OCI-LY7 (cell line): ENCODE results near the gene SCN8A. TPM values are rescaled to one million over a fixed set of nuclear protein-coding genes. Genes with fewer than 3 reads are reported as not detected.

Experiments used
- BruUV-seq: library from RNA; stranded (reverse); fragments of 400-500 nt; replicated peaks from 2 replicates; lab custom pipeline; 2021; lab: Mats Ljungman, UMichigan
- CTCF ChIA-PET: fragments of 300-600 bp; sonication (Branson Sonifier 250); formaldehyde crosslinking; loops from one replicate; lab custom pipeline; 2022; ENCODE audit warnings: antibody characterized with exemption; ENCODE audit not compliant: unreplicated experiment; lab: Charles Lee
- POLR2A ChIA-PET: fragments of 300-600 bp; sonication (Branson Sonifier 250); formaldehyde crosslinking; loops from one replicate; lab custom pipeline; 2022; ENCODE audit warnings: antibody characterized with exemption; lab: Charles Lee
- DNase-seq: peaks from one replicate; pipeline ENCODE4 v3.0.0-alpha.2; 2015; ENCODE audit warnings: low spot score
- H2AFZ ChIP-seq: fragments of 200-600 bp; sonication (generic), shearing (Covaris generic); 2 replicates; pipeline ENCODE4 v1.6.1; 2014; ENCODE audit warnings: mild to moderate bottlenecking, antibody characterized with exemption, low read length, moderate library complexity
- H3K27ac ChIP-seq: fragments of 200-600 bp; sonication (generic); 2 replicates; pipeline ENCODE4 v1.5.1; 2014; ENCODE audit warnings: mixed run types, low read depth, mild to moderate bottlenecking, moderate library complexity, low read length, inconsistent platforms; ENCODE audit not compliant: poor library complexity, severe bottlenecking
- H3K36me3 ChIP-seq: fragments of 200-600 bp; sonication (generic); 2 replicates; pipeline ENCODE4 v1.6.1; 2014; ENCODE audit warnings: mild to moderate bottlenecking, antibody characterized with exemption, low read length, moderate library complexity, mixed read lengths; ENCODE audit not compliant: insufficient read depth
- H3K4me1 ChIP-seq: fragments of 200-600 bp; sonication (generic); 2 replicates; pipeline ENCODE4 v1.5.1; 2014; ENCODE audit warnings: mild to moderate bottlenecking, low read length; ENCODE audit not compliant: insufficient read depth, poor library complexity, severe bottlenecking
- H3K4me2 ChIP-seq: fragments of 200-600 bp; sonication (generic); 2 replicates; pipeline ENCODE4 v1.6.1; 2014; ENCODE audit warnings: mild to moderate bottlenecking, low read length
- H3K4me3 ChIP-seq: fragments of 200-600 bp; sonication (generic); 2 replicates; pipeline ENCODE4 v1.5.1; 2014; ENCODE audit warnings: mild to moderate bottlenecking, low read depth, low read length; ENCODE audit not compliant: poor library complexity, severe bottlenecking
- H3K79me2 ChIP-seq: fragments of 200-600 bp; sonication (generic); 2 replicates; pipeline ENCODE4 v1.6.1; 2016; ENCODE audit warnings: low read depth, mild to moderate bottlenecking, low read length, moderate library complexity, mixed read lengths; ENCODE audit not compliant: insufficient read depth
- H3K9me2 ChIP-seq: fragments of 200-600 bp; sonication (generic); 2 replicates; pipeline ENCODE4 v1.6.1; 2016; ENCODE audit warnings: mild to moderate bottlenecking, low read length, mixed read lengths; ENCODE audit not compliant: insufficient read depth
- H3K9me3 ChIP-seq: fragments of 200-600 bp; sonication (generic); 2 replicates; pipeline ENCODE4 v1.6.1; 2014; ENCODE audit warnings: mild to moderate bottlenecking, mixed run types, low read length, mixed read lengths
- H4K20me1 ChIP-seq: fragments of 200-600 bp; sonication (generic); 2 replicates; pipeline ENCODE4 v1.6.1; 2014; ENCODE audit warnings: mild to moderate bottlenecking, antibody characterized with exemption, low read length, moderate library complexity, mixed read lengths; ENCODE audit not compliant: insufficient read depth
- EZH2phosphoT487 ChIP-seq: fragments of 200-600 bp; sonication (generic); IDR thresholded peaks from 2 replicates; pipeline ENCODE4 v1.6.1; 2018; ENCODE audit warnings: low read depth, borderline replicate concordance, mild to moderate bottlenecking, mixed run types, antibody characterized with exemption, low read length, moderate library complexity, mixed read lengths
- intact Hi-C: fragments of 100-400 bp; cut with micrococcal nuclease; formaldehyde crosslinking; loops from one replicate; pipeline ENCODE4 v1.10.0; 2022; ENCODE audit not compliant: unreplicated experiment
- total RNA-seq, 2 experiments: library from RNA; depleted of rRNA in 1 of 2; stranded (reverse); fragments of >200 nt in 1 of 2; shearing (Covaris generic) in 1 of 2; gene quantifications; 2 replicates each; pipeline ENCODE4 v1.2.3, GENCODE V29; 2014 to 2022
- TF ChIP-seq, protein P1 (sequence below): fragments of 200-600 bp; sonication (generic); conservative IDR thresholded peaks from 2 replicates; pipeline ENCODE4 v1.5.1; 2014; ENCODE audit warnings: mild to moderate bottlenecking, antibody characterized with exemption, low read length, moderate library complexity, mixed read lengths

The SCN8A gene
- total RNA-seq, 2 experiments from 2014 or later, result 0.88 to 2.6 TPM

DNA sequence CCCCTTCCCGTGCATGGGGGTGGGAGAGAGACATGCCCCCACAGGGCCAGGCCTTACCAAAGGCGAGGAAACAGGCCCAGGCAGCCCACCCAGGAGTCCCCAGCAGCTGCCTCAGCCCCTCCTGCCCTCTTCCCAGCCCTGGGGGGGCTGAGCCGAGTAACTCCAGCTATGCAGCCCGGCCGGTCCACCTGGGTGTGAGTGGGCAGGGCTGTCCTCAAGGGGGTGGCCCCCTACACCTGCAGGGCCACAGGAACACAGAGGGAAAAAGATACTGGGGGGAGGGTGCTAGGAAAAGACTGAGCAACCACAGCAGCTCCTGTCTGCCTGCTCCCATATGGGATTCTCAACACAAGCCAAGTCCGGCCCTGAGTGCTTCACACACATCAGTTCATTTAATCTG, 249.9 kb downstream of the SCN8A start:
- Histone ChIP-seq H3K9me2 (no peaks in the 10 kb centered on the region), H3K36me3 (no peaks in the 10 kb centered on the region), H4K20me1 (no peaks in the 10 kb centered on the region), H3K4me3 (no peak overlapping the region), H3K4me1 (no peaks in the 10 kb centered on the region), H3K9me3 (no peaks in the 10 kb centered on the region), H3K27ac (no peak overlapping the region), H2AFZ (no peak overlapping the region), H3K4me2 (no peak overlapping the region), H3K79me2 (no peaks in the 10 kb centered on the region)
- ChIA-PET POLR2A (no interaction called here), CTCF (no interaction called here)
- TF ChIP-seq, protein P1, sequence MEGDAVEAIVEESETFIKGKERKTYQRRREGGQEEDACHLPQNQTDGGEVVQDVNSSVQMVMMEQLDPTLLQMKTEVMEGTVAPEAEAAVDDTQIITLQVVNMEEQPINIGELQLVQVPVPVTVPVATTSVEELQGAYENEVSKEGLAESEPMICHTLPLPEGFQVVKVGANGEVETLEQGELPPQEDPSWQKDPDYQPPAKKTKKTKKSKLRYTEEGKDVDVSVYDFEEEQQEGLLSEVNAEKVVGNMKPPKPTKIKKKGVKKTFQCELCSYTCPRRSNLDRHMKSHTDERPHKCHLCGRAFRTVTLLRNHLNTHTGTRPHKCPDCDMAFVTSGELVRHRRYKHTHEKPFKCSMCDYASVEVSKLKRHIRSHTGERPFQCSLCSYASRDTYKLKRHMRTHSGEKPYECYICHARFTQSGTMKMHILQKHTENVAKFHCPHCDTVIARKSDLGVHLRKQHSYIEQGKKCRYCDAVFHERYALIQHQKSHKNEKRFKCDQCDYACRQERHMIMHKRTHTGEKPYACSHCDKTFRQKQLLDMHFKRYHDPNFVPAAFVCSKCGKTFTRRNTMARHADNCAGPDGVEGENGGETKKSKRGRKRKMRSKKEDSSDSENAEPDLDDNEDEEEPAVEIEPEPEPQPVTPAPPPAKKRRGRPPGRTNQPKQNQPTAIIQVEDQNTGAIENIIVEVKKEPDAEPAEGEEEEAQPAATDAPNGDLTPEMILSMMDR, result no peak
- no peak for TF ChIP-seq EZH2phosphoT487
- no peak for DNase-seq
- no TSS peak for BruUV-seq
- intact Hi-C loops, result no loop called here

DNA sequence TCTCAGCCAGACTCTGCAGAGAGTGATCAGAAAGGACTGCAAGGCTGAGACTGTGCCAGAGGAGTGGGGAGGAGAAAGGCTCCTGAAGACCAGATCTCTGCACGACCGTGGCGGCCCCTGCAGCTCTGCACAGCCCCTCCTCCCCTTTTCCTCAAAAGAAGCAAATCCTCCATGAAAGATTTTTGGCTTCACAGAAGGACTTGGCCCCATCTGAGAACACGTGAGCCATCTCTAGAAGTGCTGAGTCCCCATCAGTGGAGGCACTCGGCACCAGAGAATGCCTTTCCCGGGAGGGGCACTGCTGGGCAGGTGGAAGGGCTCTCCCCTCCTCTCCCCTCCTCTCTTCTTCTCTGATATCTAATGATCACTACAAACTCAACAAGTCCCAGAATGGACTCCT, 250.7 kb downstream of the SCN8A start:
- Histone ChIP-seq H3K4me3 (no peak overlapping the region), H3K27ac (no peak overlapping the region), H3K4me2 (no peak overlapping the region), H4K20me1 (no peaks in the 10 kb centered on the region), H3K9me2 (no peaks in the 10 kb centered on the region), H3K36me3 (no peaks in the 10 kb centered on the region), H3K9me3 (no peaks in the 10 kb centered on the region), H3K4me1 (no peaks in the 10 kb centered on the region), H2AFZ (no peak overlapping the region), H3K79me2 (no peaks in the 10 kb centered on the region)
- TF ChIP-seq, protein P1, result no peak
- TF ChIP-seq EZH2phosphoT487, result no peak
- intact Hi-C loops, result no loop called here
- no TSS peak for BruUV-seq
- no peak for DNase-seq
- ChIA-PET CTCF (no interaction called here), POLR2A (no interaction called here)

DNA sequence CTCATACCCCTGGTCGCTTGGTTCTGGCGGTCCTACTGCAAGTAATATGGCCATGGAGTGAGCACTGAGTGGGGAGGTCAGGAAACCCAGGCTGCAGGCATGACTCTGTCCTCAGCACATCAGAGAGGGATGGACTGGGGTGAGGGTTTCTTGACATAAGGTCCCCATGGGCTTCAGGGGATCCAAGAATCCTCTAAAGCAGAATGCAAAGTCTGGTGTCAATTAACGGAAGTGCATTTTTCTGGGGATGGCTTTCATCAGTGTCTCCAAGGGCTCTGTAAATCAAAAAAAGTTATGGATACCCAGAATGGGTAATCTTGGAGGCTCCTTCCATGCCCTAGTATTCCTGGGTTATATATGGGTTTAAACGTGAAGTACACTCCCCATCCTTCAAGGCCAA, 253.8 kb downstream of the SCN8A start:
- no peak overlapping the region for H2AFZ ChIP-seq
- no TSS peak for BruUV-seq
- intact Hi-C loops, result no loop called here
- no peaks in the 10 kb centered on the region for H3K36me3 ChIP-seq
- no peak for DNase-seq
- no peak overlapping the region for H3K4me2 ChIP-seq
- no peak overlapping the region for H3K27ac ChIP-seq
- TF ChIP-seq, protein P1, result no peak
- TF ChIP-seq EZH2phosphoT487, result no peak
- H3K9me2 ChIP-seq, result no peaks in the 10 kb centered on the region
- H3K79me2 ChIP-seq, result no peaks in the 10 kb centered on the region
- CTCF ChIA-PET, result no interaction called here
- H3K4me3 ChIP-seq, result no peak overlapping the region
- no peaks in the 10 kb centered on the region for H4K20me1 ChIP-seq
- H3K9me3 ChIP-seq, result no peaks in the 10 kb centered on the region
- POLR2A ChIA-PET, result no interaction called here
- no peaks in the 10 kb centered on the region for H3K4me1 ChIP-seq
